HCT116 (cell line): ENCODE data around the gene CD300C.

Source experiments
- CEBPB ChIP-seq: IDR thresholded peaks from 2 replicates; pipeline ENCODE4 v1.6.1; 2012; ENCODE audit warnings: low read depth
- CTCF ChIP-seq, 3 experiments: fragments of 200-600 bp in 1 of 3; sonication (generic) in 1 of 3; IDR thresholded peaks in 2 of 3; conservative IDR thresholded peaks in 1 of 3; 2 replicates each; pipeline ENCODE4 v1.5.1; 2012 to 2017; ENCODE audit warnings: low read depth in 2 of 3, low read length in 2 of 3, antibody characterized with exemption in 1 of 3, borderline replicate concordance in 1 of 3, control low read depth in 1 of 3, mild to moderate bottlenecking in 1 of 3, mixed read lengths in 1 of 3, mixed run types in 1 of 3, moderate library complexity in 1 of 3; ENCODE audit not compliant: insufficient read depth in 1 of 3
- POLR2A ChIP-seq: IDR thresholded peaks from 2 replicates; pipeline ENCODE4 v1.7.0; 2011; ENCODE audit warnings: borderline replicate concordance; ENCODE audit not compliant: insufficient read depth, insufficient read length; ENCODE audit errors: extremely low read depth
- POLR2AphosphoS5 ChIP-seq: IDR thresholded peaks from 2 replicates; pipeline ENCODE4 v1.6.1; 2011; ENCODE audit warnings: mild to moderate bottlenecking, low read depth, low read length, moderate library complexity
- SP1 ChIP-seq: IDR thresholded peaks from 2 replicates; pipeline ENCODE4 v1.6.1; 2012; ENCODE audit warnings: low read depth

- peak in 2 of 3 experiments; percentile 58 to 65; a peak in 4 of 6 replicates for TF ChIP-seq CTCF (IDR thresholded peaks at IDR 0.05 in 2 of 3, conservative IDR thresholded peaks at IDR 0.05 in 1 of 3; ENCODE audit: borderline replicate concordance in 1 of 3, insufficient read depth in 1 of 3, low read depth in 2 of 3, low read length in 2 of 3)
- no peak for TF ChIP-seq CEBPB
- no peak for TF ChIP-seq POLR2A
- TF ChIP-seq SP1 = no peak
- no peak for TF ChIP-seq POLR2AphosphoS5
These were observed 27.3 kb upstream of the CD300C start for GRCh38 chr17:74573169-74573568.
